ENCODE data around the gene VPS45. TPM values are rescaled to one million over a fixed set of nuclear protein-coding genes. Genes with fewer than 3 reads are reported as not detected.

VPS45 gene
- total and polyA plus RNA-seq, 2 of the 4 experiments (the other 2 are of a cell fraction): 32.4 to 33.3 TPM

GRCh38 chr1:150022357-150022756 lies 45.2 kb upstream of the VPS45 start:
- H3K36me3 ChIP-seq (ENCODE audit: control insufficient read depth, insufficient read depth, low read length): no peaks in the 10 kb centered on the region
- H2BK5ac ChIP-seq (ENCODE audit: low read depth, low read length, poor library complexity, severe bottlenecking): no peak overlapping the region
- TF ChIP-seq RCOR1 (IDR thresholded peaks at IDR 0.05; ENCODE audit: insufficient replicate concordance, low read length): no peak
- no peak for TF ChIP-seq CEBPB (IDR thresholded peaks at IDR 0.05; ENCODE audit: low read depth, low read length)
- TF ChIP-seq BHLHE40 (IDR thresholded peaks at IDR 0.05; ENCODE audit: low read depth, low read length): no peak
- no peak for TF ChIP-seq ELK1 (IDR thresholded peaks at IDR 0.05; ENCODE audit: borderline replicate concordance, low read depth, low read length)
- TF ChIP-seq MXI1 (IDR thresholded peaks at IDR 0.05; ENCODE audit: borderline replicate concordance, low read depth, low read length): no peak
- no peak for TF ChIP-seq POLR2A (IDR thresholded peaks at IDR 0.05; ENCODE audit: low read depth, low read length)
- TF ChIP-seq CHD1 (IDR thresholded peaks at IDR 0.05; ENCODE audit: low read depth, low read length): no peak
- no peak for TF ChIP-seq RFX5 (IDR thresholded peaks at IDR 0.05; ENCODE audit: low read depth, low read length)
- no peak for TF ChIP-seq MAZ (IDR thresholded peaks at IDR 0.05; ENCODE audit: borderline replicate concordance, low read depth, low read length)
- TF ChIP-seq MAFK (IDR thresholded peaks at IDR 0.05; ENCODE audit: low read depth, low read length): no peak
- no peak for TF ChIP-seq SMC3 (IDR thresholded peaks at IDR 0.05; ENCODE audit: low read depth, low read length)
- no peak for TF ChIP-seq FOS (IDR thresholded peaks at IDR 0.05; ENCODE audit: low read depth, low read length)
- H3K4me1 ChIP-seq (ENCODE audit: control insufficient read depth, insufficient read depth, low read length): no peaks in the 10 kb centered on the region
- H3K9me3 ChIP-seq (ENCODE audit: control insufficient read depth, insufficient read depth, low read length): no peaks in the 10 kb centered on the region
- no peaks in the 10 kb centered on the region for H3K9me1 ChIP-seq (ENCODE audit: insufficient read depth, low read length)
- no peak overlapping the region for H3K27ac ChIP-seq (ENCODE audit: insufficient read depth, low read length)
- POLR2A ChIA-PET (ENCODE audit: unreplicated experiment): no interaction called here
- H3K79me1 ChIP-seq (ENCODE audit: low read depth in 1 of 2, low read length in 2 of 2): no peaks in the 10 kb centered on the region
- H3K14ac ChIP-seq (replicated peaks; ENCODE audit: low read depth, low read length): no peak overlapping the region; the same call in 1 of the 2 replicates
- H2BK15ac ChIP-seq (ENCODE audit: low read depth, low read length): no peak overlapping the region
- CTCF ChIA-PET: no interaction called here
- dilution Hi-C loops (cut with HindIII; ENCODE audit: low sequenced_read_pairs, unreplicated experiment) (no loop called here), intact Hi-C loops (cut with micrococcal nuclease) (no loop called here), in situ Hi-C loops (cut with MboI; ENCODE audit: low sequenced_read_pairs) (no loop called here)
- H4K5ac ChIP-seq (ENCODE audit: low read depth, low read length): no peak overlapping the region
- H3K4me2 ChIP-seq (ENCODE audit: low read depth, low read length): no peak overlapping the region
- H2AK5ac ChIP-seq (ENCODE audit: low read depth, low read length): no peak overlapping the region
- H4K8ac ChIP-seq (ENCODE audit: low read depth in 2 of 2, low read length in 2 of 2): no peak overlapping the region
- H2BK20ac ChIP-seq (ENCODE audit: low read depth, low read length): no peak overlapping the region
- 38% methylated on average over 2 of the region's 6 CpGs; no CpG with 5 or more reads in 1 of the 2 experiments for WGBS, 2 experiments (ENCODE audit: extremely low coverage in 2 of 2, insufficient read length in 1 of 2)
- ATAC-seq (ENCODE audit: low read depth) (no peak), DNase-seq (no peak)
- no peak overlapping the region for H3K9ac ChIP-seq (ENCODE audit: low read depth, low read length)
- no peak overlapping the region for H2AFZ ChIP-seq (replicated peaks; ENCODE audit: low read length, poor library complexity)
- H3K18ac ChIP-seq (ENCODE audit: low read depth, low read length): no peak overlapping the region
- no peak overlapping the region for H2BK120ac ChIP-seq (ENCODE audit: low read depth, low read length)
- no peaks in the 10 kb centered on the region for H3K27me3 ChIP-seq (ENCODE audit: control insufficient read depth, insufficient read depth, low read length)
- H4K20me1 ChIP-seq (ENCODE audit: insufficient read depth, low read length): no peaks in the 10 kb centered on the region
- no peak overlapping the region for H3K4me3 ChIP-seq (ENCODE audit: insufficient read depth, low read depth, low read length)
- no TSS peak for BruUV-seq (replicated peaks)
- no peak overlapping the region for H3K4ac ChIP-seq (ENCODE audit: low read depth, low read length)
- H3K23ac ChIP-seq (ENCODE audit: low read depth, low read length): no peak overlapping the region
- no peak overlapping the region for H2AK9ac ChIP-seq (replicated peaks; ENCODE audit: low read depth, low read length, poor library complexity)
- no peak overlapping the region for H4K91ac ChIP-seq (ENCODE audit: insufficient read depth, low read depth, low read length)
- H3K56ac ChIP-seq (ENCODE audit: extremely low read depth, insufficient read depth, low read length): no peak overlapping the region
